ENCODE results near the gene RAB11FIP5.

DNA sequence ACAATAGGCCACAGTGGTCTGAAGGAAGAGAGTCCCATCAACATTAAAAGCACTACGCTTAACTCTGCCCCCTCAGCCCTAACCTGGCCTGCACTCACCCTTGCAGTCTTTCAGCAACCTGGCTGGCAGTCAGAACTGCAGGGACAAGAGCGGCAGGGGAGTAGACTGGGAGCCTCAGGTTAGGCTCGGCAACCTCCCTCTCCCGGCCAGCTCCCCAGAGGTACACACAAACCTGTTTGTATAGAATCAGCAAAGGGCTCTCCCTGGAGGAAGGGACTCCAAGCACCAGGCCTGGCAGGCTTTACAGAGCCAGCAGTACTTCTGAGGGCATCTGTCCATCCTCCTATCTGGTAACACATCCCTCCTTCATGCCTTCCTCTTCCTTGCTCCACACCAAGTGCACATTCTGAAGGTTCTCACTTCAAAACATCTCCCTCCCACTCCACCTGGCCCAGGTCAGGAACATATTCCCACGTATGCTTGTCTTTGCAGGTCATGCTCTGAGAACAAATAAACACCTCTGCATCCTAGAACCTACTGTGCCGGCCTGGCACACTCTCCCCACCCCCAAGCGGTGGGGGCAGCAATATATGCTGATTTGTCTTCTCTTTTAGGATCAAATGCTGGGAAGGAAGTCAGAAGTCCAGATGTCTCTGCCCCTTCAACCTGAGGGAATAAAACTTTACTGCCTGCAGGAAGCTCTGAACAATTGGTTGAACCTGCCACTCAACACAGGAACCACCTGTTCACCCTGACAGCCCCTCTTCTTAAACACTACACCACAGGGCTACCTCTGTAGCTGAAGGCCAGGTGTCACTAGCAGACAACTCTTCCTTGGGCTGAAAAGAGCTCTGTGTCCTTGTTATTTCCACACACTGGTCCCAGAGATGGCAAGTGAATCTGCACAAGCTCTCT, 28.6 kb downstream of the RAB11FIP5 start:
- TF ChIP-seq IRF2 (CRISPR knock-in tag; IDR thresholded peaks at IDR 0.05) (no peak), POLR2A (conservative IDR thresholded peaks at IDR 0.05) (no peak), MXI1 (IDR thresholded peaks at IDR 0.05; ENCODE audit: low read depth, low read length) (no peak), CHD4 (IDR thresholded peaks at IDR 0.05; ENCODE audit: insufficient read depth, insufficient replicate concordance, low read depth, low read length, poor library complexity, severe bottlenecking) (no peak), RFX5 (IDR thresholded peaks at IDR 0.05; ENCODE audit: low read depth, low read length) (no peak), BMI1 (IDR thresholded peaks at IDR 0.05; ENCODE audit: low read length) (no peak), TAF7 (tag; IDR thresholded peaks at IDR 0.05) (no peak), TARDBP (IDR thresholded peaks at IDR 0.05) (no peak), FOXJ3 (CRISPR knock-in tag; IDR thresholded peaks at IDR 0.05) (no peak), EZH2 (IDR thresholded peaks at IDR 0.05; ENCODE audit: borderline replicate concordance, low read depth, low read length) (no peak), NFYB (IDR thresholded peaks at IDR 0.05; ENCODE audit: extremely low read depth, insufficient read length) (no peak)
- TF ChIP-seq, protein P1, sequence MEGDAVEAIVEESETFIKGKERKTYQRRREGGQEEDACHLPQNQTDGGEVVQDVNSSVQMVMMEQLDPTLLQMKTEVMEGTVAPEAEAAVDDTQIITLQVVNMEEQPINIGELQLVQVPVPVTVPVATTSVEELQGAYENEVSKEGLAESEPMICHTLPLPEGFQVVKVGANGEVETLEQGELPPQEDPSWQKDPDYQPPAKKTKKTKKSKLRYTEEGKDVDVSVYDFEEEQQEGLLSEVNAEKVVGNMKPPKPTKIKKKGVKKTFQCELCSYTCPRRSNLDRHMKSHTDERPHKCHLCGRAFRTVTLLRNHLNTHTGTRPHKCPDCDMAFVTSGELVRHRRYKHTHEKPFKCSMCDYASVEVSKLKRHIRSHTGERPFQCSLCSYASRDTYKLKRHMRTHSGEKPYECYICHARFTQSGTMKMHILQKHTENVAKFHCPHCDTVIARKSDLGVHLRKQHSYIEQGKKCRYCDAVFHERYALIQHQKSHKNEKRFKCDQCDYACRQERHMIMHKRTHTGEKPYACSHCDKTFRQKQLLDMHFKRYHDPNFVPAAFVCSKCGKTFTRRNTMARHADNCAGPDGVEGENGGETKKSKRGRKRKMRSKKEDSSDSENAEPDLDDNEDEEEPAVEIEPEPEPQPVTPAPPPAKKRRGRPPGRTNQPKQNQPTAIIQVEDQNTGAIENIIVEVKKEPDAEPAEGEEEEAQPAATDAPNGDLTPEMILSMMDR (IDR thresholded peaks at IDR 0.05 in 2 of 3, conservative IDR thresholded peaks at IDR 0.05 in 1 of 3; ENCODE audit: insufficient read depth in 2 of 3, low read depth in 1 of 3, low read length in 3 of 3) = no peak
- TF ChIP-seq, protein P2, sequence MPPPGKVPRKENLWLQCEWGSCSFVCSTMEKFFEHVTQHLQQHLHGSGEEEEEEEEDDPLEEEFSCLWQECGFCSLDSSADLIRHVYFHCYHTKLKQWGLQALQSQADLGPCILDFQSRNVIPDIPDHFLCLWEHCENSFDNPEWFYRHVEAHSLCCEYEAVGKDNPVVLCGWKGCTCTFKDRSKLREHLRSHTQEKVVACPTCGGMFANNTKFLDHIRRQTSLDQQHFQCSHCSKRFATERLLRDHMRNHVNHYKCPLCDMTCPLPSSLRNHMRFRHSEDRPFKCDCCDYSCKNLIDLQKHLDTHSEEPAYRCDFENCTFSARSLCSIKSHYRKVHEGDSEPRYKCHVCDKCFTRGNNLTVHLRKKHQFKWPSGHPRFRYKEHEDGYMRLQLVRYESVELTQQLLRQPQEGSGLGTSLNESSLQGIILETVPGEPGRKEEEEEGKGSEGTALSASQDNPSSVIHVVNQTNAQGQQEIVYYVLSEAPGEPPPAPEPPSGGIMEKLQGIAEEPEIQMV (tag; conservative IDR thresholded peaks at IDR 0.05; ENCODE audit: low read depth) = no peak
- TF ChIP-seq, protein P3, sequence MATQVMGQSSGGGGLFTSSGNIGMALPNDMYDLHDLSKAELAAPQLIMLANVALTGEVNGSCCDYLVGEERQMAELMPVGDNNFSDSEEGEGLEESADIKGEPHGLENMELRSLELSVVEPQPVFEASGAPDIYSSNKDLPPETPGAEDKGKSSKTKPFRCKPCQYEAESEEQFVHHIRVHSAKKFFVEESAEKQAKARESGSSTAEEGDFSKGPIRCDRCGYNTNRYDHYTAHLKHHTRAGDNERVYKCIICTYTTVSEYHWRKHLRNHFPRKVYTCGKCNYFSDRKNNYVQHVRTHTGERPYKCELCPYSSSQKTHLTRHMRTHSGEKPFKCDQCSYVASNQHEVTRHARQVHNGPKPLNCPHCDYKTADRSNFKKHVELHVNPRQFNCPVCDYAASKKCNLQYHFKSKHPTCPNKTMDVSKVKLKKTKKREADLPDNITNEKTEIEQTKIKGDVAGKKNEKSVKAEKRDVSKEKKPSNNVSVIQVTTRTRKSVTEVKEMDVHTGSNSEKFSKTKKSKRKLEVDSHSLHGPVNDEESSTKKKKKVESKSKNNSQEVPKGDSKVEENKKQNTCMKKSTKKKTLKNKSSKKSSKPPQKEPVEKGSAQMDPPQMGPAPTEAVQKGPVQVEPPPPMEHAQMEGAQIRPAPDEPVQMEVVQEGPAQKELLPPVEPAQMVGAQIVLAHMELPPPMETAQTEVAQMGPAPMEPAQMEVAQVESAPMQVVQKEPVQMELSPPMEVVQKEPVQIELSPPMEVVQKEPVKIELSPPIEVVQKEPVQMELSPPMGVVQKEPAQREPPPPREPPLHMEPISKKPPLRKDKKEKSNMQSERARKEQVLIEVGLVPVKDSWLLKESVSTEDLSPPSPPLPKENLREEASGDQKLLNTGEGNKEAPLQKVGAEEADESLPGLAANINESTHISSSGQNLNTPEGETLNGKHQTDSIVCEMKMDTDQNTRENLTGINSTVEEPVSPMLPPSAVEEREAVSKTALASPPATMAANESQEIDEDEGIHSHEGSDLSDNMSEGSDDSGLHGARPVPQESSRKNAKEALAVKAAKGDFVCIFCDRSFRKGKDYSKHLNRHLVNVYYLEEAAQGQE (IDR thresholded peaks at IDR 0.05; ENCODE audit: borderline replicate concordance) = no peak
- TF ChIP-seq, protein P3 (CRISPR knock-in tag; IDR thresholded peaks at IDR 0.05; ENCODE audit: low read depth) = no peak
